SK-N-MC (cell line): ENCODE results near the gene TTC19.

Experiments used
- EZH2 ChIP-seq: fragments of 200-600 bp; sonication (generic); IDR thresholded peaks from one replicate; pipeline ENCODE4 v1.6.1; 2017; ENCODE audit warnings: antibody characterized with exemption
- POLR2AphosphoS5 ChIP-seq: IDR thresholded peaks from 2 replicates; pipeline ENCODE4 v1.6.1; 2012; ENCODE audit warnings: mild to moderate bottlenecking, low read depth, low read length, borderline replicate concordance

DNA sequence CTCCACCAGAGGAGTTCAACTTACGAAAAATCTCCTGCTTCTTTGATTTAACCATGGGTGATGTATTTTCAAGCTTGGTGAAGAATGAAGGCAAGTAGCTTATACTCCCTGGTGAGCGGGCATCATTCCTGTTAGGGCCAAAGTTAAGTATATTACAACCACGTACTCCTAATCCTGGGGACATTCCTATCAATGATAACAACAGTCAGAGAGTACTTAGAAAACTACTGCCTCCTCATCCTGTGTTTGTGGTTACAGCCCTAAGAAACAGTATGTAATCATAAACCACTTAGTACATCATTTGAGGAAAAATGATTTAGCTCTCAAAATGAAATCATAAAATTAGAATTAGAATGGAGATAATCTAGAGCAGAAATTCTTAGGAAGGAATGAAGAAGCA, 47.3 kb downstream of the TTC19 start:
- TF ChIP-seq POLR2AphosphoS5 (no peak), EZH2 (no peak)
